HG03139 (cell line): ENCODE results near the gene FZR1.
"Not testable (repeated sequence)": the region's sequence is repeated elsewhere in the genome, so short reads cannot be mapped to it uniquely, and the experiment has no call there.

ENCODE experiments used
- ATAC-seq: cut with Tn5 transposase; IDR thresholded peaks from one replicate; pipeline ENCODE4 v1.9.1; 2021; ENCODE audit not compliant: unreplicated experiment

The FZR1 gene

DNA sequence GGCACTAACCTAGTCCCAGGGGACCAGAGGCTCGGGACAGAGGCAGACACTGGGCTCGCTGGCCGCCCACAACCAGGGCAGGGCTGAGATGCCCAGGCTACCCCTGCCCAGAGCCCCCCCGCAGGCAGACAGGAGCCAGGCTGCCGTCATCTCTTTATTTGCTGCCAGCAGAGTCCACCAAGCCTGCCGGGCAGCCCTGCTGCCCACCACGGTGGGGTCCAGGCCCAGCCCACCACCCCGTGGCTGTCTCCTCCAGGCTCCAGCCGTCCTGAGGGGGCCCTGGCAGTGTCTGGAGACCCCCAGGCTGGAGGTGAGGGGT is 37.9 kb downstream of the FZR1 start:
- no peak for ATAC-seq

GRCh38 chr19:3544742-3545668 is 38.9 kb downstream of the FZR1 start:
- no peak for ATAC-seq

DNA sequence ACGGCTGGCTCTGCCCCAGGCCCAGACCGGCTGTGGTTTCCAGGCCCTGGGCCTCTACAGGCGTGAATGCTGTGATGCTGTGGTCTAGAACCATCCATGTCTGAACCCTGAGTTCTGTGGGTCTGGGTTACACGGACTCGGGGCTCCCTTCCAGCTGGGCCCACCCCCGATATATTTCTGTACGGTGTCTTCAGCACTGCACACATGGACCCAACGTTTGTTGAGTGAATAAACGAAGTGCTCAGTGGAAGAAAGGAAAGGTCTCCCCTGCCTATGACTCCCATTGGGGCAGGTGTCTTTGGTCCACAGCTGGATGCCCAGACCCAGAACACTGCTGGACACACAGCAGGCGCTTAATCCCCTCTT is 39.5 kb downstream of the FZR1 start:
- no peak for ATAC-seq

DNA sequence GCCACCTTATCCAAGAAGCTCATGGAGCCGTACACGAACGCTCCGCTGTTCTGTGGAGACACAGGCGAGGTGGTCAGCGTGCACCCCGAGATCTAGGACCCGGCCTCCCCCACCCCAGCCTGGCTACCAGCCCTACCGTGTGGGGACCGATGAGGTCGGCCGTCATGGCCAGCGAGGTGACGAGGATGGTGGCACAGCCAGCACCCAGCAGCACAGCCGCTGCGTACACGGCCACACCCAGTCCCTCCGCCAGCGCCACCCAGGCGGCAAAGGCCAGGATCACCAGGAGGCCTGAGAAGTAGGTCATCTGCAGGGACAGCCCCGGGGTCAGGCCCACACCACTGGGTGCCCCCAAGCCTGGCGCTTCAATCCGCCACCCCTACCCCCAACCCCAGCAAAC is 40.0 kb downstream of the FZR1 start:
- ATAC-seq: no peak

DNA sequence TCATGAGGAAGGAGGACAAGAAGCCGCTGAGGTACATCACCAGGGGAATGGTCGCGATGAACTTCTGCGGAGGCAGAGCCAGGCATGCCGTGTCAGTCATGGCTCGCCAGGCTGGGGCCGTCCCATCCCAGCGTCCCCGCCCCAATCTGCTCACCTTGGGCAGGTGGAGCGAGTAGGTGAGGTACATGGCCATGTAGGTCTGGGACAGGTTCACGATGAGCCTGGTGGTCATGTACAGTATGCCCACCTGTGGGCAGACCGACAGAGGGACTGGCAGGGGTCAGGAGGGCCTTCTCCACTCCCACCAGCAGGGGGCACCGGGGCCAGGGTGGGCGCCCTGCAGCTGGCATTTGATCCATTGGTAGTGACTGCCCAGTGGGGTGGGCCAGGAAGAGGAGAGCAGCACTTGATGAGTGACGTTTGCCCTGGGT is 41.2 kb downstream of the FZR1 start:
- no peak for ATAC-seq

GRCh38 chr19:3547767-3548282 is 41.7 kb downstream of the FZR1 start:
- ATAC-seq: no peak

DNA sequence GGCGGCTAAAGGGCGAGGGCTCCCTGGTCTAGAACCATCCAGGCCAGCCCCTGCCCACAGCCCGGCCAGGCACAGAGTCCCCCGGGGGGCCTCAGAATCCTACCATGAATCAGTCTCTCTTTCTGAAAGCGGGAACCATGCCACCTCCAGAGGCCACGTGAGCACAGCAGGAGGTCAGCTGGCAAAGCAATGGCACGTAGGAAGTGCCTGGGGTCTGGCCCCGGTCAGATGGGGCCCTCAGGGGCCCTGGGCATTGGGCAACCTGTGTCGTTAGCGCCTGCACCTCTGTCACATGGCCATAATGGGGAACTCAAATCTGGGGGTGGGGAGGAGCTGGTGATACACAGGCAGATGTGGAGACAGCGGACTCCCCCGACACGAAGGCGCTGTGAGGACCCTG is 42.5 kb downstream of the FZR1 start:
- no peak for ATAC-seq

DNA sequence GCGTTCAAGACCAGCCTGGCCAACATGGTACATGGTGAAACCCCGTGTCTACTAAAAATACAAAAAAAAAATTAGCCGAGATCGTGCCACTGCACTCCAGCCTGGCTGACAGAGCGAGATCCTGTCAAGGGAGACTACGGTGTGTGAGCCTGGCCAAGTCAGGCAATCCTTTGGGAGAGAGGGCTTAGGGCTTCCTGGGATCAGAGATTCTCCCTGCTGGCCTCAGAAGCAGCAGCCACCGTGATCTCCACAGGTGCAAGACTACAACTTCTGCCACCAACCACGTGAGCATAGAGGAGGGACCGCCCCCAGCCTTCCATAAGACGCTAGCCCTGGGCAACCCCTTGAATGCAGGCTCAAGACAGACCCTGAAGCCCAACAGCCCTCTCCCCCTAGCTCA is 43.7 kb downstream of the FZR1 start:
- no peak for ATAC-seq

DNA sequence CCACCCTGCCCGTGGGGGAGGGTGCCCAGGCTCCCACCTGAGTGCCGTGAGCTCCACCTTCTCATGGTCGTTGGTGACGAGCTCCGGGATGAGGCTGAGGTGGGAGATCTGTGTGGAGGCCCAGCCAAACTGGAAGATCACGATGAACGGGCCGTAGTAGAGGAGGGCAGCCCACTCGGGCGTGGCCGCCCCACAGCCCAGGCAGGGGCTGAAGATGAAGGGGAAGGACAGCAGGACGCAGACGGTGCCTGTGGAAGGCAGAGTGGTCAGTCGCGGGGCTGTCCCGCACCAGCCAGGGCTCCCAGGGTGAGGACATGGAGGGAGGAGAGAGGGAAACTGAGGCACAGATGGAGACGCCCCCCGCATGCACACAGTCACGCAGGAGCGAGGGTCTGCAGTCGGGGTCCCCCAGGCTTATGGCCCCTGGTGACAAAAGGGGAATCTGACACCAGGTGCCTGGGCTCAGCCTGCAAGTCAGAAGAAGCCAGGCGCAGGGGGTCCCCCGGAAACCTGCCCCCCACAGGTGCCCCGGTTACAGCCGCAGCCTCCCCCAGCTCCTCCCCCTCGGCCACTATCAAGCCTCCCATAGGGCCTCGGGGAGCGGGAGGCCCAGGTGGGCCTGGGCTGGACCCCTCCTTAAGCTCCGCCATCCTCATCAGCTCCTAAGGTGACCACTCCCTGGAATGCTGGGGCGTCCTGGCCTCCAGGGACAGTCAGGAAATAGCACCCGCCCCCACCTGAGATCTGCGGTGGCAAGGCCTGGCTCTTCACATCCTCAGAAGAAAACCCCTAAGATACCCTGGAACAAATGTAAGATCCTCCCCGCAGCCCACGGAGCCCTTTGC is 45.1 kb downstream of the FZR1 start:
- ATAC-seq: no peak

- ATAC-seq: no peak
Observed at GRCh38 chr19:3551792-3552095, 45.6 kb downstream of the FZR1 start.

GRCh38 chr19:3554254-3555083 is 48.4 kb downstream of the FZR1 start:
- ATAC-seq: no peak

DNA sequence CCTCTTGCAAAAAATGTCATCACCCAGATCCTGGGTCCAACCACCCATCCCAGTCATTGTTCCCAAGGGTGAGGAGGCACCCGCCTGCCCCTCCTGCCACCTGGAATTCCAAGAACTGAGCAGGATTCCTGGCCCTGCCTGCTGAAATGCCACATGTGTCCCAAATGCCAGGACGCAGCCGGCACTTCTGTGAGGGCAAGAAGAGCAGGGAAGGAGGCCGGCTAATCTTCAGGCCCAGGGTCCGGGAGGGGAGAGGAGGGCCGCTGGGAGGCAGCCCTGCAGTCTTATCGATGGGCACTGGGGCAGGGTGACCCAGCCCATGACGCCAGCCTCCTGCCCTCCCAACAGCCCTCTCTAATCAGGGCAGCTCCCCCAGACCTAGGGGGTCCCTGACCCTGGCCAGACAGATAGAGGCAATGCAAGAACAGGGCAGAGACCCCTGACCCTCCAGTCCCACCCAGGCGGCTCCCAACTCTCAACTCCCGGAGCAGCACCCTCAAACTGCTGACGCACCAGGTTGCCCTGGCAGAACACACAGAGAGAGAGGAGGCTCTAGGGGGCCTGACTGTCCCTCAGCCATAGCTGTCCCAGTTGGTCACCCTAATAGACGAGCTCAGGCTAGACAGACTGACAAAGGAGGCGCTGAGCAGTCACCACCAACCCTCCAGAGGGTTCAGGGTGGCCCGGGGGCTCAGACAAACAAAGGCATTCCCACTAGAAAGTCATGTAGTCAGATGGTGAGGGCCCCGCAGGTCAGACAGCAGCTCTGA is 49.7 kb downstream of the FZR1 start:
- ATAC-seq: no peak

GRCh38 chr19:3556423-3556977 is 50.4 kb downstream of the FZR1 start:
- ATAC-seq: no peak

GRCh38 chr19:3556978-3557460 is 50.9 kb downstream of the FZR1 start:
- ATAC-seq: peak; percentile 25

GRCh38 chr19:3557461-3558248 is 51.5 kb downstream of the FZR1 start, which contains the start of gene MFSD12:
TSS of gene MFSD12 (minus strand) at chr19:3557586. CDS start at chr19:3557403, 183 bp downstream.
- peak; percentile 81 for ATAC-seq

DNA sequence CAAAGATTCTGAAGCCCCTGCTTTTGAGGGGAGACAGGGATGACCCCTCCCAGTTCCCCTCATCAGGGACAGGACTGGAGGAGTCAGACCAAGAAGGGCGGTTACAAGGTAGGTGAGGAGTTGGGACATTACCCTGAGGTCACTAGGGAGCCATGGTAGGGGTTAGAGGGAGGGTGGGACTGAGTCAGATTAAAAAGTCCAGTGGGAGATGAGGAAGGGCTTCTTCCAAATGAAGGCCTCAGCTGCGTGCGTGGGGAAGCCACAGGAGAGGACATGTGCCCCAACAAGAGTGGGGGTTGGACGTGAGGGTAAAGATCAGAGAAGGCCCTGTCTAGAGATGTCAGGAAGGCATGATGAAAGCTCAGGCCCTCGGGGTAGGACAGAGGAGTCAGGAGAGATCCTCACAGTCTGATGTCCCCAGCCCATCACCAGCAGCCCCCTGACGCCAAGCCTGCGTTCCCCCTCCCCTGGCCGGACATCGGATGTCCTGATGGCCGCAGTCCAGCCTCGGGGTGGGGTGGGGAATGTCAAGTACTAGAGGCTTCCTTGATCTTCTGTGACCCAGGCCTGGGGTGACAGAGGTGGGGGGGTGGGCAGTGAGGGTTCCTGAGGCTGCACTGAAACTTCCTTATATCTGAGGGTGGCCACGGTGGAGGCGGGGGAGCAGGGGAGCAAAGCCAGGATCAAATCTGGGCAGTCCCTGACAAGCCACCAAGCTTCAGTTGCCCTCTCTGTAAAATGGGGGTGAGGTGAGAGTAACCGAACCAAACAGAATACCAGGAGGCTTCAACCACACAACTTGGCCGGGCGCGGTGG is 57.8 kb downstream of the FZR1 start:
- ATAC-seq: no peak

DNA sequence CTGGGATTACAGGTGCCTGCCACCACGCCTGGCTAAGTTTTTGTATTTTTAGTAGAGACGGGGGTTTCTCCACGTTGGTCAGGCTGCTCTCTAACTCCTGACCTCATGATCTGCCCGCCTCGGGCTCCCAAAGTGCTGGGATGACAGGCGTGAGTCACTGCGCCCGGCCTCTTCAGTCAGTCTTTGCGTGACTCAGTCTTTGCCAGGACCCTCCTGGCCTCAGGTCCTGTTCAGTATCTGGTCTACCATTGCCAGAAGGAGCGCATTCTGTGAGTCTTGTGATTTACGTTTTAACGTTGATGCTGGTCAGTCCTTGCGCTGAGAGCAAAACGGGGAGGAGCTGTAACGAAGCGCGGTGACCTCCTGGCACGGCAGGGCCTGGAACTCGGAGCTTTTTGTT is 59.0 kb downstream of the FZR1 start:
- ATAC-seq: no peak

GRCh38 chr19:3570042-3570441 is 63.9 kb downstream of the FZR1 start:
- not testable (repeated sequence) for ATAC-seq
